Measurements from ENCODE around the gene CD93. TPM values are rescaled to one million over a fixed set of nuclear protein-coding genes. Genes with fewer than 3 reads are reported as not detected.
A peak's percentile ranks its signal among the peaks of the same experiment; 100 is the strongest.

The CD93 gene
- under 1 TPM; 0.73 to 0.82 TPM for total RNA-seq

GRCh38 chr20:23086056-23086566 is at the start of gene CD93:
CD93 (minus strand) TSS chr20:23086324; CDS start chr20:23086192, 132 bp downstream.
- H3K27me3 Mint-ChIP-seq (ENCODE audit: low read depth), result peaks cover 9% of the 10 kb centered on the region
- H3K4me1 Mint-ChIP-seq (ENCODE audit: low read depth), result peaks cover 22% of the 10 kb centered on the region
- no peak within 1 kb of the TSS for H3K4me3 Mint-ChIP-seq
- ATAC-seq, result peak; percentile 92
- H3K9me3 Mint-ChIP-seq (ENCODE audit: insufficient read depth), result no peaks in the 10 kb centered on the region
- H3K36me3 Mint-ChIP-seq (ENCODE audit: low read depth), result no peaks in the 10 kb centered on the region
- POLR2A ChIA-PET, result interaction anchor here (0.6 to 1.1 kb wide), 2 partner anchors 73 to 264 kb away, joined by 3 to 4 read pairs; partner anchors contain the start of gene NXT1
- peak; percentile 63 for DNase-seq
- peak within 1 kb of the TSS; percentile 89 for H3K27ac Mint-ChIP-seq
- CTCF ChIA-PET, result interaction anchor here (0.6 to 1.6 kb wide), 5 partner anchors 9 to 255 kb away, joined by 3 to 7 read pairs (median 4); no protein-coding TSS in a partner anchor

GRCh38 chr20:23133560-23133998 is 47.5 kb upstream of the CD93 start:
- H3K9me3 Mint-ChIP-seq (ENCODE audit: insufficient read depth), result no peaks in the 10 kb centered on the region
- H3K27me3 Mint-ChIP-seq (ENCODE audit: low read depth), result peaks cover 5% of the 10 kb centered on the region
- ChIA-PET POLR2A (no interaction called here), CTCF (no interaction called here)
- peaks cover 4% of the 10 kb centered on the region for H3K4me1 Mint-ChIP-seq (ENCODE audit: low read depth)
- DNase-seq (no peak), ATAC-seq (no peak)
- H3K27ac Mint-ChIP-seq, result no peak overlapping the region
- H3K4me3 Mint-ChIP-seq, result no peak overlapping the region
- no peaks in the 10 kb centered on the region for H3K36me3 Mint-ChIP-seq (ENCODE audit: low read depth)

- CTCF ChIA-PET, result no interaction called here
- H3K9me3 Mint-ChIP-seq (ENCODE audit: insufficient read depth), result no peaks in the 10 kb centered on the region
- no peak overlapping the region for H3K4me3 Mint-ChIP-seq
- peaks cover 4% of the 10 kb centered on the region for H3K4me1 Mint-ChIP-seq (ENCODE audit: low read depth)
- H3K27me3 Mint-ChIP-seq (ENCODE audit: low read depth), result peaks cover 5% of the 10 kb centered on the region
- H3K36me3 Mint-ChIP-seq (ENCODE audit: low read depth), result no peaks in the 10 kb centered on the region
- ATAC-seq (no peak), DNase-seq (no peak)
- POLR2A ChIA-PET, result no interaction called here
- no peak overlapping the region for H3K27ac Mint-ChIP-seq
These were observed 46.9 kb upstream of the CD93 start for GRCh38 chr20:23132930-23133559.

GRCh38 chr20:23132293-23132929 is 46.3 kb upstream of the CD93 start:
- H3K36me3 Mint-ChIP-seq (ENCODE audit: low read depth), result no peaks in the 10 kb centered on the region
- H3K4me3 Mint-ChIP-seq, result no peak overlapping the region
- ChIA-PET CTCF (no interaction called here), POLR2A (no interaction called here)
- H3K9me3 Mint-ChIP-seq (ENCODE audit: insufficient read depth), result no peaks in the 10 kb centered on the region
- H3K4me1 Mint-ChIP-seq (ENCODE audit: low read depth), result peaks cover 4% of the 10 kb centered on the region
- no peak for DNase-seq
- peaks cover 5% of the 10 kb centered on the region for H3K27me3 Mint-ChIP-seq (ENCODE audit: low read depth)
- no peak for ATAC-seq
- no peak overlapping the region for H3K27ac Mint-ChIP-seq

GRCh38 chr20:23131766-23132165 is 45.6 kb upstream of the CD93 start:
- DNase-seq (no peak), ATAC-seq (no peak)
- no peaks in the 10 kb centered on the region for H3K36me3 Mint-ChIP-seq (ENCODE audit: low read depth)
- CTCF ChIA-PET, result no interaction called here
- peaks cover 4% of the 10 kb centered on the region for H3K4me1 Mint-ChIP-seq (ENCODE audit: low read depth)
- peaks cover 5% of the 10 kb centered on the region for H3K27me3 Mint-ChIP-seq (ENCODE audit: low read depth)
- H3K4me3 Mint-ChIP-seq, result no peak overlapping the region
- no peak overlapping the region for H3K27ac Mint-ChIP-seq
- no peaks in the 10 kb centered on the region for H3K9me3 Mint-ChIP-seq (ENCODE audit: insufficient read depth)
- POLR2A ChIA-PET, result no interaction called here

- peaks cover 4% of the 10 kb centered on the region for H3K4me1 Mint-ChIP-seq (ENCODE audit: low read depth)
- H3K27ac Mint-ChIP-seq, result no peak overlapping the region
- DNase-seq, result no peak
- no peak overlapping the region for H3K4me3 Mint-ChIP-seq
- peaks cover 4% of the 10 kb centered on the region for H3K27me3 Mint-ChIP-seq (ENCODE audit: low read depth)
- ChIA-PET POLR2A (interaction anchor here (0.6 kb wide), 1 partner anchor 322 kb away, joined by 3 read pairs; the partner anchor contains the start of gene CST11), CTCF (no interaction called here)
- ATAC-seq, result no peak
- no peaks in the 10 kb centered on the region for H3K9me3 Mint-ChIP-seq (ENCODE audit: insufficient read depth)
- no peaks in the 10 kb centered on the region for H3K36me3 Mint-ChIP-seq (ENCODE audit: low read depth)
These were observed 44.6 kb upstream of the CD93 start for GRCh38 chr20:23130622-23131140.

GRCh38 chr20:23129891-23130621 is 43.9 kb upstream of the CD93 start:
- Mint-ChIP-seq H3K4me3 (no peak overlapping the region), H3K4me1 (ENCODE audit: low read depth) (peaks cover 4% of the 10 kb centered on the region), H3K27me3 (ENCODE audit: low read depth) (peaks cover 1% of the 10 kb centered on the region), H3K36me3 (ENCODE audit: low read depth) (no peaks in the 10 kb centered on the region), H3K27ac (no peak overlapping the region), H3K9me3 (ENCODE audit: insufficient read depth) (no peaks in the 10 kb centered on the region)
- ChIA-PET POLR2A (no interaction called here), CTCF (no interaction called here)
- DNase-seq (no peak), ATAC-seq (no peak)

- Mint-ChIP-seq H3K9me3 (ENCODE audit: insufficient read depth) (no peaks in the 10 kb centered on the region), H3K27ac (no peak overlapping the region), H3K4me1 (ENCODE audit: low read depth) (peaks cover 4% of the 10 kb centered on the region), H3K4me3 (no peak overlapping the region), H3K36me3 (ENCODE audit: low read depth) (no peaks in the 10 kb centered on the region), H3K27me3 (ENCODE audit: low read depth) (no peaks in the 10 kb centered on the region)
- no peak for ATAC-seq
- POLR2A ChIA-PET, result no interaction called here
- CTCF ChIA-PET, result no interaction called here
- DNase-seq, result no peak
These were observed 43.1 kb upstream of the CD93 start for GRCh38 chr20:23129266-23129665.

GRCh38 chr20:23128461-23129125 is 42.5 kb upstream of the CD93 start:
- ATAC-seq (no peak), DNase-seq (no peak)
- no peak overlapping the region for H3K4me3 Mint-ChIP-seq
- no peaks in the 10 kb centered on the region for H3K36me3 Mint-ChIP-seq (ENCODE audit: low read depth)
- POLR2A ChIA-PET, result no interaction called here
- no peaks in the 10 kb centered on the region for H3K27me3 Mint-ChIP-seq (ENCODE audit: low read depth)
- CTCF ChIA-PET, result no interaction called here
- peaks cover 4% of the 10 kb centered on the region for H3K4me1 Mint-ChIP-seq (ENCODE audit: low read depth)
- H3K27ac Mint-ChIP-seq, result peak overlapping the region; percentile 16
- H3K9me3 Mint-ChIP-seq (ENCODE audit: insufficient read depth), result no peaks in the 10 kb centered on the region

GRCh38 chr20:23127506-23128279 is 41.6 kb upstream of the CD93 start:
- DNase-seq, result no peak
- ChIA-PET POLR2A (no interaction called here), CTCF (no interaction called here)
- Mint-ChIP-seq H3K4me1 (ENCODE audit: low read depth) (peaks cover 3% of the 10 kb centered on the region), H3K36me3 (ENCODE audit: low read depth) (no peaks in the 10 kb centered on the region), H3K9me3 (ENCODE audit: insufficient read depth) (no peaks in the 10 kb centered on the region), H3K27me3 (ENCODE audit: low read depth) (no peaks in the 10 kb centered on the region), H3K27ac (no peak overlapping the region), H3K4me3 (no peak overlapping the region)
- no peak for ATAC-seq
